GM12864 (cell line): ENCODE measurements around the gene CEL.

Experiments used
- DNase-seq: peaks from one replicate; pipeline ENCODE4 v3.0.0-alpha.2; 2011; ENCODE audit warnings: low read depth
- H3K4me3 ChIP-seq: 2 replicates; pipeline ENCODE4 v1.5.1; 2011; ENCODE audit warnings: mild to moderate bottlenecking, low read depth, low read length, control low read depth
- CTCF ChIP-seq: IDR thresholded peaks from 2 replicates; pipeline ENCODE4 v1.5.1; 2011; ENCODE audit warnings: low read depth, mild to moderate bottlenecking, moderate library complexity, low read length, control low read depth, inconsistent platforms; ENCODE audit errors: missing control alignments

CEL gene

GRCh38 chr9:133107961-133108793 lies 46.4 kb downstream of the CEL start:
- DNase-seq: no peak
- no peak overlapping the region for H3K4me3 ChIP-seq
- TF ChIP-seq CTCF: no peak

DNA sequence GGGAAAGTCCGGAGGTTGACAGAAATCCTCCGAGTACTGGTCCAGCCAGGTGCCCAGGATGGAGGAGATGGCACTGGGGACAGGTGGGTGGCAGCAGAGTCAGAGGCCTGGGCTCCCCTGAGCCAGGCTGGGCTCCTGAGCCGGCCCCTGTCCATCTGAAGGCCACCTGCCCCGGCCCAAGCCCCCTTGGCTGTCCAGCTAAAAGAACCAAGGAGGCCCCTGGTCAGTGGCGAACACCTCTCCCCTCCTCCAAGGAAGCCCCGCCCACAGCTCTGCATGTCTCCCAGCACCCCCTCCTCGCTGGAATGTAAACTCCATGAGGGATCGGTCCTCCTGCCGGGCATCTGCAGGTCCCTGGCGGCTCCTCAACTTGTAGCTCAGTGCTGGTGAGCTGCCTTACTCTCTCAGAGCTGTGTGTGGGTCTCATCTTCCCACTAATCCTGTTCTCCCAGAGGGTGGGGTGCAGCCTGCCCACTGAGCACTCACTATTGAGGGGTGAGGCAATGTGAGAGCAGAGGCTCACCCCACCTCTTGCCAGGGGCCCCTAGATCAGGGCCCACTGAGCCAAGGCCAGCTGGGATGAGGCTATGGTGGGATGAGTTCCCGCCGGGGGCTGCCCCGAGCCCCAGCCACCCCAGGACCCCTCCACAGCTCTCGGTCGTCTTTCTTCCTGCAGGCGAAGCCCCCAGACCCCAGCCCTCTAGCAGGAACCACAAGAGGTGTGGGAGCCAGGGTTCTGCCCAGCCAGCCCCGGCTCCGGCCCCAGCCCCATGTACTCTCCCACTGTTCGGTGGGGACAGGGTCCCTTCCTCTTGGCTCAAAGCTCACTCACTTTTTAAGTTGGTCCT lies 47.2 kb downstream of the CEL start:
- DNase-seq: no peak
- TF ChIP-seq CTCF: no peak
- H3K4me3 ChIP-seq: no peak overlapping the region

DNA sequence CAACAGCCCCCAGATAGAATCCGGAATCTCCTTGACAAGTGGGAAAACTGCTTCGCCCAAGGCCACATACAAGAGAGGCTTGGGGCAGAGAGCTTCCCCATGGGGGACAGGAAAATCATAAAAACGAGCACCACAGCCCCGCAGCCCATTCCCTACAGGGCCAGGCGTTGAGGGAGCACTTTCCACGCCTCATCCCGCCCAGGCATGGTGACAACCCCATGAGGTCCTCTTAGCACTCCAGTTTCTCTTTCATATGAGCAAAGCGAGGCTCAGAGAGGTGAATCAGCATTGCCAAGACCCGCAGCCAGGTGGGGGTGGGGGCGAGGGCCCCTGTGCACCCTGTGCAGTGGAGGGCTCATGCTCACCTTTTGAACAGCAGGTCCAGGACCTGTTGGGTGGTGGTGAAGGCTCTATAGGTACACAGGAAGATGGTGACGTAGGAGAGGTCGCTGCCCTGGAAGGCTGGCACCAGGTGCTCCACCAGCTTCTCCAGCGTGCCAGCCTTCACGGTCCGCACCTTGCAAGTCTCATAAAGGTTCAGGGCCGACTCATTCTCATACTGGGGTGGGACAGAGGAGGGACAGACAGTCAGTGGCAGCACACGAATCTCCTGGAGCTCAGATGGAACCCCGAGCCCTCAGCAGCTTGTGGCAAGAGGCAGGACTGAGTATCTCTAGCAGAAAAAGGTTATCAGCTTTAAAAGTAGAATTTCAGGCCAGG lies 48.3 kb downstream of the CEL start:
- H3K4me3 ChIP-seq: no peak overlapping the region
- no peak for DNase-seq
- no peak for TF ChIP-seq CTCF

- TF ChIP-seq CTCF: no peak
- no peak overlapping the region for H3K4me3 ChIP-seq
- no peak for DNase-seq
These were observed 50.3 kb downstream of the CEL start for GRCh38 chr9:133111808-133112662.

GRCh38 chr9:133112663-133113026 lies 50.9 kb downstream of the CEL start:
- no peak for DNase-seq
- H3K4me3 ChIP-seq: no peak overlapping the region
- TF ChIP-seq CTCF: no peak
